Measurements from ENCODE around the gene PLEKHA1.

GRCh38 chr10:122362031-122362592, 12.4 kb upstream of the PLEKHA1 start:
- TF ChIP-seq POLR2AphosphoS5 (IDR thresholded peaks at IDR 0.05; ENCODE audit: insufficient read depth, low read depth, low read length): no peak
- TF ChIP-seq CTCF (IDR thresholded peaks at IDR 0.05; ENCODE audit: extremely low read depth in 1 of 2, insufficient read depth in 1 of 2, low read depth in 1 of 2, low read length in 2 of 2): no peak
